ENCODE data around the gene RTP5.

- TF ChIP-seq CTCF (conservative IDR thresholded peaks at IDR 0.05; ENCODE audit: low read depth, low read length) (no peak), EZH2 (IDR thresholded peaks at IDR 0.05; ENCODE audit: borderline replicate concordance, low read depth, low read length, poor library complexity, severe bottlenecking) (no peak)
These were observed 42.6 kb downstream of the RTP5 start for GRCh38 chr2:241912021-241912555.
